ENCODE results near the gene MRM3. TPM values are rescaled to one million over a fixed set of nuclear protein-coding genes. Genes with fewer than 3 reads are reported as not detected.

Gene MRM3
- total and polyA plus RNA-seq, 2 donors (not counting 3 experiments of a cell fraction or from before 2014, with no cell fraction given), result 17.1 to 19.2 TPM

DNA sequence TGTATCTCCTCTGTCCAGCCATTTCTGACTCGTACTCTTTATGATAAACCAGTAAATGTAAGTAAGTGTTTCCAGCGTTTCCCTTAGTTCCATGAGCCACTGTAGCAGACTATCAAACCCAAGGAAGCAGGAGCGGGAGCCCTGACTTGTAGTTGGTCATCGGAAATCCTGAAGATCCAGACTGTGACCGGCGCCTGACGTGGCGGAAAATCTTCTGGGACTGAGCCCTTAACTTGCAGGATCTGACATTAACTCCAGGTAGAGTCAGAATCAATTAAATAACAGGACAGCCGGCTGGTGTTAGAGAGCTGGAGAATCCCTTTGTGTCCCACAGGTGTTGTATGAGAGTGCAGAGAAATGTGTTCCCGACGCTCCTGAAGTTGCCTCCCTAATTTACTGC is 4.1 kb upstream of the MRM3 start:
- intact Hi-C loops (cut with micrococcal nuclease), result no loop called here
- Histone ChIP-seq H3K27ac (ENCODE audit: insufficient read depth, low read depth, low read length) (no peak overlapping the region), H3K36me3 (ENCODE audit: control insufficient read depth in 2 of 2, extremely low read depth in 1 of 2, insufficient read depth in 2 of 2, low read length in 2 of 2) (peaks cover 7 to 30% of the 10 kb centered on the region in 2 experiments), H3K4me2 (ENCODE audit: insufficient read depth, low read length) (no peak overlapping the region), H3K79me2 (ENCODE audit: control insufficient read depth, insufficient read depth, low read length) (peaks cover 31% of the 10 kb centered on the region), H3K9me1 (replicated peaks; ENCODE audit: control insufficient read depth, extremely low read depth, insufficient read depth, low read length) (no peaks in the 10 kb centered on the region), H3K4me1 (ENCODE audit: control insufficient read depth, extremely low read depth, insufficient read depth, low read length) (peaks cover 8% of the 10 kb centered on the region), H3K27me3 (ENCODE audit: control insufficient read depth in 2 of 2, insufficient read depth in 2 of 2, low read length in 2 of 2) (no peaks in the 10 kb centered on the region), H3K4me3 (replicated peaks in 1 of 3; ENCODE audit: insufficient read depth in 1 of 3, low read depth in 1 of 3, low read length in 3 of 3) (no peak overlapping the region), H4K20me1 (replicated peaks; ENCODE audit: control insufficient read depth, extremely low read depth, insufficient read depth, low read length) (peaks cover 2% of the 10 kb centered on the region), H3K9ac (replicated peaks; ENCODE audit: extremely low read depth, insufficient read depth, low read length) (no peak overlapping the region), H2AFZ (ENCODE audit: low read depth, low read length) (no peak overlapping the region), H3K9me3 (replicated peaks; ENCODE audit: control insufficient read depth, insufficient read depth, low read length) (no peaks in the 10 kb centered on the region)
- TF ChIP-seq, protein P1, sequence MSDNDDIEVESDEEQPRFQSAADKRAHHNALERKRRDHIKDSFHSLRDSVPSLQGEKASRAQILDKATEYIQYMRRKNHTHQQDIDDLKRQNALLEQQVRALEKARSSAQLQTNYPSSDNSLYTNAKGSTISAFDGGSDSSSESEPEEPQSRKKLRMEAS (IDR thresholded peaks at IDR 0.05; ENCODE audit: insufficient read depth, insufficient read length), result no peak
- no peak for TF ChIP-seq GATA2 (IDR thresholded peaks at IDR 0.05; ENCODE audit: insufficient read depth, insufficient read length, low read depth, low read length)
- TF ChIP-seq FOS (IDR thresholded peaks at IDR 0.05; ENCODE audit: borderline replicate concordance, insufficient read depth, low read length), result no peak
- TF ChIP-seq, protein P2, sequence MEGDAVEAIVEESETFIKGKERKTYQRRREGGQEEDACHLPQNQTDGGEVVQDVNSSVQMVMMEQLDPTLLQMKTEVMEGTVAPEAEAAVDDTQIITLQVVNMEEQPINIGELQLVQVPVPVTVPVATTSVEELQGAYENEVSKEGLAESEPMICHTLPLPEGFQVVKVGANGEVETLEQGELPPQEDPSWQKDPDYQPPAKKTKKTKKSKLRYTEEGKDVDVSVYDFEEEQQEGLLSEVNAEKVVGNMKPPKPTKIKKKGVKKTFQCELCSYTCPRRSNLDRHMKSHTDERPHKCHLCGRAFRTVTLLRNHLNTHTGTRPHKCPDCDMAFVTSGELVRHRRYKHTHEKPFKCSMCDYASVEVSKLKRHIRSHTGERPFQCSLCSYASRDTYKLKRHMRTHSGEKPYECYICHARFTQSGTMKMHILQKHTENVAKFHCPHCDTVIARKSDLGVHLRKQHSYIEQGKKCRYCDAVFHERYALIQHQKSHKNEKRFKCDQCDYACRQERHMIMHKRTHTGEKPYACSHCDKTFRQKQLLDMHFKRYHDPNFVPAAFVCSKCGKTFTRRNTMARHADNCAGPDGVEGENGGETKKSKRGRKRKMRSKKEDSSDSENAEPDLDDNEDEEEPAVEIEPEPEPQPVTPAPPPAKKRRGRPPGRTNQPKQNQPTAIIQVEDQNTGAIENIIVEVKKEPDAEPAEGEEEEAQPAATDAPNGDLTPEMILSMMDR (IDR thresholded peaks at IDR 0.05; ENCODE audit: extremely low read depth in 1 of 2, insufficient read depth in 1 of 2, low read depth in 1 of 2, low read length in 2 of 2), result no peak
- no peak for TF ChIP-seq EZH2 (IDR thresholded peaks at IDR 0.05; ENCODE audit: borderline replicate concordance, low read depth, low read length, severe bottlenecking)
- no peak for TF ChIP-seq POLR2A (IDR thresholded peaks at IDR 0.05; ENCODE audit: low read depth, low read length)
- no peak for TF ChIP-seq MYC (IDR thresholded peaks at IDR 0.05; ENCODE audit: low read depth, low read length)
- no peak for TF ChIP-seq POLR2AphosphoS5 (IDR thresholded peaks at IDR 0.05; ENCODE audit: insufficient read depth, low read depth, low read length)
- ChIA-PET CTCF (no interaction called here), POLR2A (no interaction called here)
- no peak for FAIRE-seq
- BruUV-seq (replicated peaks), result no TSS peak
- dilution Hi-C loops (cut with MboI; ENCODE audit: extremely low pct_ligation_motif_present, low sequenced_read_pairs), result loop anchor here (25.0 kb wide), 1 partner anchor 209 kb away; the partner anchor contains the start of genes NXN and TIMM22
- DNase-seq (ENCODE audit: low read depth, low spot score), result no peak
